GM18907 (cell line): Measurements from ENCODE around the gene ARV1.
"Not testable (repeated sequence)": the region's sequence is repeated elsewhere in the genome, so short reads cannot be mapped to it uniquely, and the experiment has no call there.

Source experiments
- ATAC-seq: cut with Tn5 transposase; IDR thresholded peaks from one replicate; pipeline ENCODE4 v1.9.1; 2021; ENCODE audit warnings: mild to moderate bottlenecking, moderate library complexity; ENCODE audit not compliant: unreplicated experiment

The ARV1 gene

DNA sequence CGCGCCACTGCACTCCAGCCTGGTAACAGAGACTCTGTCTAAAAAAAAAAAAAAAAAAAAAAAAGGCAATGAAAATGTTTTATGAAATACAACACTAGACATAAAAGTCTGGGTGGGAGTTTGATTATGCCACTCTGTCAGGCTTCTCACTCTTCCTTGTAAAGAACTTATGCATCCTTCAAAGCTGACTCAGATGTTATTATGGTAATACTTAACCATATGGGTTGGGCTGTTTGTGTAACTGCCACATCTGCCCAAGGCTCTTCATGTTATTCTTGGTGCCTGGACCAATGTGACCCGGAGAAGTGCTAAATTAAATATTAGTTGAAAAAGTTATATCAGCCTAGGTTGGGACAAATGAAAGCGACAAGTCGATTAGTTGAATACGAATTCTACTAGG is 37.3 kb downstream of the ARV1 start:
- ATAC-seq: no peak

GRCh38 chr1:231016966-231017365 is 38.1 kb downstream of the ARV1 start:
- no peak for ATAC-seq

DNA sequence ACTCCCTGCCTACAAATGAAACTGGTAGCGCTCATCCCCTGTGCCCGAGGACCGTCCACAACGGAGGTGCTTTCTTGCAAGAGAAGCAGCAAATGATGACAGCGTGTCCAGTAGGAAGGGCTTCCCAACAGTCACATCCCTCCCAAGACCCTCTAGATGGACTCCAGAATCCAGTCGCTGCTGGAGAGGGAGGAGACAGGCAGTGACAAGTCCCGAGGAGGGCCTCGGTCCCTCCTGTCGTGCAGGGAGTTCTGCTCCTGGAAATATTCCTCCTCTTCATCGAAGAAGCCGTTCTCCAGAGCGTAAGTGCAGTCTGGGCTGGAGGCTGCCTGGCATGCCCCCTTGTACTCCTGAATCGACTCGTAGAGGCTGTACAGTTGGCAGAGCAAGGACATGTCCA is 40.8 kb downstream of the ARV1 start:
- ATAC-seq: no peak

DNA sequence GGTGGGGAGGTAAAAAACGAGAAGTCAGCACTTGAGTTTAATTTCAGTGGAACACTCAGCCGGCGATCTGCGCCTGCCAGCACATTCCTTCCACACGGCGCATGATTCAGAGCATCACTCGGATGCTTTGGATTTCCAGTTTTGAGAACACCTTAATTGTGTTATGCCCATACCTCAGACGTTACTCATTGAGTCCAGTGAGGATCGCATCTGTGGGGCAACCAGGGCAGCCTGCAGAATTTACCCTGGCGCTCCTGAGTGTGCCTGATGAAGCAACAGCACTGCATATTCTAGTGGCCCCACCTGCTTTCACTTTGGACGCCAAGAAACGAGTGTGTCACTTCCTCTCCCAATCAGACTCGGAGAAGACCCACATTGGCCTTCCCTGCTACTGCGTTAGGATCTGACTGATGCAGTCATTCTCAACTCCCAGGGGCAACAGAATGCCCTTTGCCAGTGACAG is 41.3 kb downstream of the ARV1 start:
- no peak for ATAC-seq

- ATAC-seq: no peak
These were observed 41.9 kb downstream of the ARV1 start for GRCh38 chr1:231020816-231021215.

DNA sequence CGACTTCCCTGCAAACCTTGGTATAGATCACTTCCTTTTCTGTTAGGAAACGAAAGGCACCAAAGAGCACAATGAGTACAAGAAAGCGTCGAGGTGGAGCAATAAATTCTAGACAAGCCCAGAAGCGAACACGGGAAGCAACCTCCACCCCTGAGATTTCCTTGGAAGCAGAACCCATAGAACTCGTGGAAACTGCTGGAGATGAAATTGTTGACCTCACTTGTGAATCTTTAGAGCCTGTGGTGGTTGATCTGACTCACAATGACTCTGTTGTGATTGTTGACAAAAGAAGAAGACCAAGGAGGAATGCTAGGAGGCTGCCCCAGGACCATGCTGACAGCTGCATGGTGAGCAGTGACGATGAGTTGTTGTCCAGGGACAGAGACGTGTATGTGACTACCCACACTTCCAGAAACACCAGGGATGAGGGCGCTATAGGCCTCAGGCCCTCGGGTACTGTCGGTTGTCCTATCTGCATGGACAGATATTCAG is 42.7 kb downstream of the ARV1 start:
- ATAC-seq: no peak

DNA sequence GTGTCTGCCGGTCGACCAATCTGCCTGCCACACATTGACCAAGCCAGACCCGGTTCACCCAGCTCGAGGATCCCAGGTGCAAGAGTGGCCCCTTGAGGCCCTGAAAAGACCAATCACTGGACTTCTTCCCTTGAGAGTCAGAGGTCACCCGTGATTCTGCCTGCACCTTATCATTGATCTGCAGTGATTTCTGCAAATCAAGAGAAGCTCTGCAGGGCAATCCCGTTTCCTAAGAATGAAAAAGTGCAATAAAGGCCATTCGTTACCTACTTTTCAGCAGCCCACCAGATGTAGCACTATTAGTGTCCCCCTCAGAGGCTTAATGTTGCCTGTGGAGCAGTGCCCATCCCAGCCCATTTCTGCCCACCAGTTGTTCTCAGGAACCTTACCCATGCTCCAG is 43.6 kb downstream of the ARV1 start:
- ATAC-seq: not testable (repeated sequence)

DNA sequence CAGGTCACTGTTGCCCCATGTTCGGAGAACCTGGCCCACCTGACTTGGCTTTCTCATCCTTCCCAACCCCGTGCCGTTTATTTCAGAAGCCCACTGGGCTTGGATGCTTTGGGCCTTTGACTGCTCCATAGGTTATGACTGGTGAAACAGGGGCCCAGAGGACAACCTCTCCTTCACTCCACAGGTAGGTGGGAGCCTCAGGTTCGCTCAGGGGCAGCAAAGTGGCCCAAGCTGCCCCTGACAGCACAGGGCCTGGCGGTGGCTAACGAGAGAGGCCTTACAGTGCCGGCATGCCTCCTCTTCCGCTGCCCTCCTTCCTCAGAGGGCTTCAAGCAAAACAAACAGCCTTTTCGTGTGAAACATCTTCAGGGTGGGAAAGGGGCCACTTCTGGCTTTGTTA is 44.3 kb downstream of the ARV1 start:
- ATAC-seq: no peak

- no peak for ATAC-seq
These were observed 47.7 kb downstream of the ARV1 start for GRCh38 chr1:231026576-231026975.

GRCh38 chr1:231027136-231027925 is 48.4 kb downstream of the ARV1 start:
- no peak for ATAC-seq

DNA sequence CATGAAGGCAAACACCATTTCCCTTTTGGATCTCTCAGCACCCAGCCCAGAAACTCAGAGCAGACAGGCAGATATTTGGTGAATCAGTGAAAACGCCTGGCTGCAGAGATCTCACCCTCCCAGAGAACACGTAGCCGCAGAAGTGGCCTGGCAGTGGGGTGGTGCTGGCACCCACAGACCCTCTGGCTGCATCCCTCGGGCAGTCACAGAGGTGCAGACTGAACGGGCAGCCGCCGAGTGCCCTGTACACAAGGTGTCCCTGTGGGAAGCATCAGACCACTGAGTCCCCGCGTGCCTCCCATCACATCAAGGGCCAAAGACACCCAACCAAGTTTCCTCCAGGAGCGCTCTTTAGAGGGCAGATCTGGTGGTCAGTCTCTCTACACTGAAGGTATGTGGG is 49.1 kb downstream of the ARV1 start:
- ATAC-seq: no peak

- no peak for ATAC-seq
These were observed 49.8 kb downstream of the ARV1 start for GRCh38 chr1:231028682-231029081.

GRCh38 chr1:231029247-231029646 is 50.4 kb downstream of the ARV1 start:
- not testable (repeated sequence) for ATAC-seq

GRCh38 chr1:231029841-231030240 is 50.9 kb downstream of the ARV1 start:
- no peak for ATAC-seq

DNA sequence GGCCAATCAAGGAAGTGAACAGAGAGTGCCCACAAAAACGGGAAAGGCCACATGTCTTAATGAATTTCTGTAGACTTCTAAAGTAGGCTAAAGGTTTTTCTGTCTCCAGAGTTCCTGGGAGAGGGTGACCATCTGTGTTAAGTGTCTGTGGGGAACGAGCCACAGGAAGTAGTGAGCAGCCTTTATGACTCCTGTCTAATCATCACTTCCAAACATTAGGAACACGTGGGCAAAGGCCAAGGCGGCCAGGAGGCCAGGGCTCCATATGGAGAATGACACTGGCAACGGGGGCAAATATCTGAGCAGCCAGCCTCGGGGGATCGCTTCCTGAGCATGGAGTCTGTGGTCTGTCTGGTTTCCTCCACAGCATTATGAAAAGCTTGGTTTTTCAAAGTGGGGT is 54.1 kb downstream of the ARV1 start:
- ATAC-seq: no peak

- ATAC-seq: no peak
These were observed 56.9 kb downstream of the ARV1 start for GRCh38 chr1:231035799-231036198.

DNA sequence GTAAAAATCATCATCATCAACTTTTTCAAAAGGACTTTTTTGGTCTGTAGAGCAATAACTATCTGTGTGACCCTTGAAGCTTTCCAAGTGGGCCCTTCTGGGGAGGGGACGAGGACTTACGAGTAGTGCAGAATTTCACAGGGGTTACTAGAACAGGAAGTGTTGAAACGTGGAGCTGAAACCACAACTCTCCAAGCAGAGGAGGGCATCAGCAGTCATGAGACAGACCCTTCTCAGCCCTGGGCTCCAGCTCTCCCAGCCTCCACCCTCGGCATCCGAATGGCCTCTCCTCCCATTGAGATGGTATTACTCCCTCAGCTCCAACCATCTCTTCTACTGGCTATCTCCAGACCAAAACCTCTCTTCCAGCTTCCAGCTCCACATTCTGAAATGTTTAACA is 57.5 kb downstream of the ARV1 start:
- no peak for ATAC-seq

DNA sequence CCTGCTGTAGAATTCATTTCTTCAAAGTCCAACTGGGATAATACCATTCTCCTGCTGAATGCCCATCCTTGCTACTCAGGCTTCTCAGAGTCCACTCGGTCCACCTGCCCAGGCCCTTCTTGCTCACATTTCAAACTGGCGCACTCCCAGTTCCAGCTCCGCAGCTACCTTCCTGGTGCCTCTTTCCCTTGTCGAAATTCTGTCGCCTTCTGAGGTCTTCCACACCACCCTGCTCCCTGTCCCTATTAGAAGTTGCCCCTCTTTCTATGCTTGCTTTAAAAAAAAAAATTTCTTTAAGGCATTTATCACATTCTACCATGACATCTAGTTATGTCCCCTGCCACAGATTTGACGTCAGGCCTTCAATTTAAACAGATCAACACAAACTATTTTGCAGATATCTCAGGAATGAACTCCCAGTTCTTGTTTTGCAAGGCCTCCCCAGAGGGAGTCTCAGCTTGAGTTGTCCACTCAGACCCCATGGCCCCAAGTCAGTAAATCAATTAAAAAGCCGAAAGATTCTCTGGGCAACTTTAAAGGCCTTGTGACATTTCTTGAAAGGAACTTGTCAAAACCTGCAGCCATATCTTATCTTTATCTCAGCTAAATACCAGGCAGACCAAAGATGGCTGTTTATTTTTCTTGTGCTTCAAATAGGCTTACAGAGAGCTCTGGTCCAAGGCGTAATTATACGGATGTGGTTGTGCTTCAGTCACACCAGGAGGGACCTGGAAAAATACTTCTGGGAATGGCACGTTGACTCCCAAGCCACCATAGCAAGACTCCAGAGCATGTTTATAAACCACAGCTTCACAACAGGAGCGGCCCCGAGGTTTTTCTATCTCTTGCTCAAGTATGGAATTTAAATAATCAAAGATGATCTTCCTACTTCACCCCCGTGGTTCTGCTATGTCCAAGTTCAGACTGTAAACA is 59.0 kb downstream of the ARV1 start:
- ATAC-seq: no peak

- ATAC-seq: peak; percentile 42
These were observed 60.5 kb downstream of the ARV1 start for GRCh38 chr1:231039161-231040018.

DNA sequence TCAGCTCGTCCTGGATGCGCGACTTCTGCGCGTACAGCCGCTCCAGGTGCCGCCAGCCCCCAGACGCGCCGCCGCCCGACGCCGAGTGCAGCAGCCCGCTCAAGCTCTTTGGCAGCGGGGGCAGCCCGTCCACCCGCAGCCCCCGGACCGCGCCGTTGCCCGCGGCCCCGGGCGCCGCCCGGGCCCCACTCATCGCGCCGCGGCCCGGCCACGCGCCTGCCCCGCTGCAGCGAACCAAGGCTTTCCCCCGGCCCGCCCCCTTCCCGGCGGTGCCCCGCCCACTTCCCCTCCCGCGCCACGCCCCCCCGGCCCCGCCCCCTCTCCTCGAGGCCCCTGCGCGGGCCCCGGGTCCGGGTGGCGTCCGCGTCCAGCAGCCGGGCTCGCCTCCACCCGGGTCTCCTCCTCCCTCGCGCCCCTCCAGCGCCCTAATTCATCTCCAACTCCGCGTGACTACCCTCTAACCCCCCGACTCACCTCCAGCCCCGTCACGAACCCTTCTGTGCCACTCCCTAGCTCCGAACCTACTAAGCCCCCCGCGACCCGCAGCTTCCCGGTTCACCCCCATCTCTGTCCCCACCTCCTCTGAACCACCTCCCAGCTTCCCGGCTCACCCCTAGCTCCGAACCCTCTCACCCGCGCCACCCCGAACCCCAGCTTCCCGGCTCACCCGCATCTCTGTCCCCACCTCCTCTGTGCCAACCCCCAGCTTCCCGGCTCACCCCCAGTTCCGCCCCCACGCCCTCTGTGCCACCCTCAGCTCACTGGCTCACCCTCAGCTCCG is 61.3 kb downstream of the ARV1 start, which contains the start of gene FAM89A:
TSS of gene FAM89A (minus strand) at position 236 of the 781 bp plus-strand sequence. CDS start at position 193, 43 bp downstream.
- peak; percentile 57 for ATAC-seq
